OCI-LY1 (cell line): ENCODE results near the gene HIPK1.

Source experiments
- H2AFZ ChIP-seq: fragments of 200-600 bp; sonication (generic), shearing (Covaris generic); 2 replicates; pipeline ENCODE4 v1.6.0; 2014; ENCODE audit warnings: antibody characterized with exemption, mild to moderate bottlenecking, low read length
- H3F3A ChIP-seq: fragments of 200-600 bp; sonication (generic), shearing (Covaris generic); 2 replicates; pipeline ENCODE4 v1.6.0; 2014; ENCODE audit warnings: mild to moderate bottlenecking, antibody characterized with exemption, low read length, moderate library complexity; ENCODE audit not compliant: insufficient read depth
- H3K27ac ChIP-seq: fragments of 200-600 bp; sonication (generic); 2 replicates; pipeline ENCODE4 v1.5.1; 2014; ENCODE audit warnings: low read length, mixed run types, mild to moderate bottlenecking, low read depth; ENCODE audit not compliant: poor library complexity, severe bottlenecking
- H3K27me3 ChIP-seq: fragments of 200-600 bp; sonication (generic); 2 replicates; pipeline ENCODE4 v1.6.0; 2014; ENCODE audit warnings: antibody characterized with exemption, mild to moderate bottlenecking, low read length, moderate library complexity; ENCODE audit not compliant: insufficient read depth
- H3K36me3 ChIP-seq: fragments of 200-600 bp; sonication (generic); 2 replicates; pipeline ENCODE4 v1.6.1; 2014; ENCODE audit warnings: mild to moderate bottlenecking, antibody characterized with exemption, low read length, moderate library complexity, mixed read lengths; ENCODE audit not compliant: insufficient read depth
- H3K4me1 ChIP-seq: fragments of 200-600 bp; sonication (generic); 2 replicates; pipeline ENCODE4 v1.5.1; 2014; ENCODE audit warnings: mild to moderate bottlenecking, low read length, moderate library complexity; ENCODE audit not compliant: insufficient read depth, severe bottlenecking
- H3K4me2 ChIP-seq: fragments of 200-600 bp; sonication (generic), shearing (Covaris generic); 2 replicates; pipeline ENCODE4 v1.6.1; 2014; ENCODE audit warnings: low read length
- H3K4me3 ChIP-seq: fragments of 200-600 bp; sonication (generic); 2 replicates; pipeline ENCODE4 v1.5.1; 2014; ENCODE audit warnings: low read length, low read depth, mild to moderate bottlenecking, mixed read lengths; ENCODE audit not compliant: poor library complexity, severe bottlenecking
- H3K79me2 ChIP-seq: fragments of 200-600 bp; shearing (Covaris generic); 2 replicates; pipeline ENCODE4 v1.6.1; 2016; ENCODE audit warnings: mixed run types, low read length, mixed read lengths; ENCODE audit not compliant: insufficient read depth
- H3K9ac ChIP-seq: fragments of 200-600 bp; sonication (generic), shearing (Covaris generic); 2 replicates; pipeline ENCODE4 v1.6.1; 2014; ENCODE audit warnings: mild to moderate bottlenecking, low read length, mixed read lengths
- H3K9me2 ChIP-seq: fragments of 200-600 bp; sonication (generic), shearing (Covaris generic); 2 replicates; pipeline ENCODE4 v1.6.1; 2014; ENCODE audit warnings: low read depth, mild to moderate bottlenecking, low read length, mixed read lengths
- H3K9me3 ChIP-seq: fragments of 200-600 bp; shearing (Covaris generic); 2 replicates; pipeline ENCODE4 v1.6.1; 2014; ENCODE audit warnings: low read length, mixed read lengths
- H4K20me1 ChIP-seq: fragments of 200-600 bp; sonication (generic), shearing (Covaris generic); 2 replicates; pipeline ENCODE4 v1.6.0; 2016; ENCODE audit warnings: mild to moderate bottlenecking, low read length; ENCODE audit not compliant: insufficient read depth
- CTCF ChIP-seq: fragments of 200-600 bp; sonication (generic), shearing (Covaris generic); IDR thresholded peaks from 2 replicates; pipeline ENCODE4 v1.5.1; 2017; ENCODE audit warnings: mild to moderate bottlenecking, antibody characterized with exemption, low read length, moderate library complexity, mixed read lengths
- EZH2 ChIP-seq: fragments of 200-600 bp; sonication (generic), shearing (Covaris generic); IDR thresholded peaks from 2 replicates; pipeline ENCODE4 v1.8.0; 2017; ENCODE audit warnings: borderline replicate concordance, mixed run types, mild to moderate bottlenecking, antibody characterized with exemption, low read length, moderate library complexity, mixed read lengths

Gene HIPK1

DNA sequence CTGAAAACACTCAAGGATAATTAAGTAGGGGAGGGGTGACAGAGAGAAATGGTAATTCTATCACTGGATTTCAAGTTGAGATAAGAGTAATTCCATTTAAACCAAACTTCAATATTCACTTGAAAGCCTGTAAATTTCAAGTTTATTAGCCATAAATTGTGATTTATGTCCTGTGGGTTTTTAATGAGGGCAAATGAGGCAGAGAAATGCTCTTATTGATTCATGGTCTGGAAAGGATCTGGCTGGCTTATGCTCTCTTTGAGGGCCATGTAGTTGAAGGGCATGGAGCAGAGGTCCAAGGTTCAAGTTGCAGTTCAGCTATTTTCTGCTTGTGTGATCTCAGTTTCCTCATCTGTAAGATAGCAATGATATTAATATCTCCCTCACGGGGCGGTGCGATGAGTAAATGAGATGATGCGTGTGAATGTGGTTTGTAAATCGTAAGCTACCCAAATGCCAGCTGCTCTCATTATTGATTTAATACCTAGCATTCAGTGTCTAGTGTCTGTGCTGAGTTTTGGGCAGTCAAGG is 62.4 kb downstream of the HIPK1 start:
- Histone ChIP-seq H3K36me3 (no peaks in the 10 kb centered on the region), H3K4me2 (no peak overlapping the region), H3K4me3 (no peak overlapping the region), H3K4me1 (no peaks in the 10 kb centered on the region), H4K20me1 (no peaks in the 10 kb centered on the region), H3K27me3 (no peaks in the 10 kb centered on the region; the same call in 1 of the 2 replicates), H3K9me3 (peaks cover 5% of the 10 kb centered on the region; the same call in 1 of the 2 replicates), H3K27ac (no peak overlapping the region), H3F3A (no peaks in the 10 kb centered on the region), H3K9me2 (no peaks in the 10 kb centered on the region), H2AFZ (no peak overlapping the region), H3K9ac (no peak overlapping the region), H3K79me2 (no peaks in the 10 kb centered on the region)
- no peak for TF ChIP-seq EZH2
- no peak for TF ChIP-seq CTCF

- Histone ChIP-seq H4K20me1 (no peaks in the 10 kb centered on the region), H3K4me3 (no peak overlapping the region), H3K4me2 (no peak overlapping the region), H3K4me1 (no peaks in the 10 kb centered on the region), H3F3A (no peaks in the 10 kb centered on the region), H3K36me3 (no peaks in the 10 kb centered on the region), H3K27ac (no peak overlapping the region), H3K79me2 (no peaks in the 10 kb centered on the region), H3K9me3 (peaks cover 5% of the 10 kb centered on the region; the same call in 1 of the 2 replicates), H3K27me3 (no peaks in the 10 kb centered on the region; the same call in 1 of the 2 replicates), H3K9ac (no peak overlapping the region), H2AFZ (no peak overlapping the region), H3K9me2 (no peaks in the 10 kb centered on the region)
- TF ChIP-seq CTCF (no peak), EZH2 (no peak)
These were observed 63.9 kb downstream of the HIPK1 start for GRCh38 chr1:113993072-113993471.

GRCh38 chr1:113993766-113994165 is 64.6 kb downstream of the HIPK1 start:
- Histone ChIP-seq H3K27me3 (no peaks in the 10 kb centered on the region; the same call in 1 of the 2 replicates), H3K36me3 (no peaks in the 10 kb centered on the region)

More at GRCh38 chr1:113993766-113994165, 64.6 kb downstream of the HIPK1 start:
- Histone ChIP-seq H4K20me1 (no peaks in the 10 kb centered on the region), H2AFZ (no peak overlapping the region), H3K9ac (no peak overlapping the region), H3K4me1 (no peaks in the 10 kb centered on the region), H3K4me3 (no peak overlapping the region), H3K4me2 (no peak overlapping the region), H3K9me2 (no peaks in the 10 kb centered on the region), H3K27ac (no peak overlapping the region), H3F3A (no peaks in the 10 kb centered on the region), H3K9me3 (peaks cover 5% of the 10 kb centered on the region; the same call in 1 of the 2 replicates), H3K79me2 (no peaks in the 10 kb centered on the region)
- TF ChIP-seq EZH2: no peak
- no peak for TF ChIP-seq CTCF
